Kidney capillary endothelial cell (primary cell): ENCODE measurements around the gene SETD1A.
A peak's percentile ranks its signal among the peaks of the same experiment; 100 is the strongest.

Experiments
- DNase-seq: peaks from one replicate; pipeline ENCODE4 v3.0.0-alpha.2; 2018; ENCODE audit warnings: low spot score

Gene SETD1A

DNA sequence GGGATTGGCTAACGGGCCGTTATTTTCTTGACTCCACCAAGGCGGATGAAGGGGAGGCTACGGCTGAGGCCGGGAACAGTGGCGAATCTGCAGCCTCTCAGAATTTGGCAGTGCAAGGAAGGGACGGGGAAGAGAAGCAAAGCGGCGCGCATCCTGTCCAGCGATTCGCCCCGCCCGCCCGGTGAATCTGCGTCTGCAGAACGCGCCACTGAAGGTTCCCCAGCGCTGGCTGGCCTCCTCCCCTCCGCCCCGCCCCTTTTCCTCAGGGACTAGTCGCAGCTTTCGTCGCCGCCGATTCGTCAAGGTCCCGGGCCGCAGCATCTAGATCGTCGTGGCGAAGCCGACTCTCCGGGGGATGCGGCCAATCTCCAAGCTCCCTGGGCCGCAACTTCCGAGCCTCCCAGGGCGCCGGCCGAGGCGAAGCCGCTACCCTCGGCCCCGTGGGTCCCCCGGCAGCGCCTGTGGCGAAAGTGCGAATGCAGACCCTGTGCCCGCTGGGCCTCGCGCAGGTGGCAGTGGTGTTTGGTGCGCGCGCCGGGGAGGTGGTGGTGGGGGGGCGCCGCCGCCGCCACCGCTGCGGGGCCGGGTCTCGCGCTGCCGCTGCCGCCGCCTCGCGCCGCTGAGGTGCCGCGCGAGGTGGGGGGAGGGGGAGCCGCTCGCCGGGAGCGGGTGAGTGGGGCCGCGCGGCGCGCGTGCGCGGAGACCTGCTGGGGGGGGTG, at the start of gene SETD1A:
Gene SETD1A (plus strand): TSS at position 299 of the 719 bp plus-strand sequence. CDS start 978 bp downstream, outside the sequence.
- peak; percentile 95 for DNase-seq

DNA sequence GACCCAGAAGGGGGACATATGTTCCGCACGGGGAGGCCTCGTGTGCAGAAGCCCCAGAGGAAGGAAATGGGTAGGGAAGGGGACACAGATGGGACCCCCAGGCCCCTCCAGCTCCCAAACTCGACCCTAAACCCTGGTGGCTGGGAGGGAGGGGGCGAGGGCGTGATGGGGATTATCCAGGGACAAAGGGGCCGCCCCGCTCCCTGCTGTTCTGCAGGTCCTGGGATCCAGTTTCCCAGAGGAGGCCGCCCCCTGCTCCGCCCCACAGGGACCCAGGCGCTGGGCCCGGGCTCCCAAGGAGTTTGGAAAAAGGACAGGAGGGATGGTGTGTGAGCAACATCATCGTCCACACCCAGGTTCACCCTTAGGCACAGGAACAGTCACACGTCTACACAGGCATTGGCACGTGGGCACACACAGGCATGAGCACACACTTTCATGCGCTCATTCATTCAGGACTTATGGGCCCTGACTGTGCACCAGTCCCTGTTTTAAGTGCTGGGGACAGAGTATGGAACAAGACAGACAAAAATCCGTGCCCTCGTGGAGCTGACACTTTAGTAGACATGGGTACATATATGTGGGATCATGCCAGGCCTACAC, 47.0 kb upstream of the SETD1A start:
- no peak for DNase-seq

DNA sequence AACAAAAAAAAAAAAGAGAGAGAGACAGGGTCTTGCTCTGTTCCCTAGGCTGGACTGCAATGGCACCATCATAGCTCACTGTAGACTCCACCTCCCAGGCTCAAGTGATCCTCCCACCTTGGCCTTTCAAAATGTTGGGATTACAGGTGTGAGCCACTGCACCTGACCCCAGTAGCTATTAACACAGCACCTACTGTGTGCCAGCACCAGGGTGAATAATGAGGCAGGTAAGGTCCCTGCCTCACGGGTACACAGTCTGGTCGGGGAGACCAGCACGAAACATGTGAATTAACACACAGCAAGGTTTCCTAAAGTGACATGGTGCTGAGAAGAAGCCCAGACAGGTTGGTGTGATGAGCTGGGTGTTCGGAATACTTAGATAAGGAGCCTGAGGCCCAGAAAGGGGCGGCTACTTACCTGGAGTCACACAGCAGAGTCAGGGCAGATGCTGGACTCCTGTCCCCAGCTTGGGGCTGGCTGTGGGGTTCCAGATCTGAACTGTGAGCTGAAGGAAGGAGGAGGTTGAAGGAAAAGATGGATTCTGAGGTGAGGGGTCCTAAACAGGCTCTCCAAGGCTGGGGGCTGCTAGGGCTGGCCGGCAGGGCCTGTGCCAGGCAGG, 44.7 kb upstream of the SETD1A start:
- no peak for DNase-seq

DNA sequence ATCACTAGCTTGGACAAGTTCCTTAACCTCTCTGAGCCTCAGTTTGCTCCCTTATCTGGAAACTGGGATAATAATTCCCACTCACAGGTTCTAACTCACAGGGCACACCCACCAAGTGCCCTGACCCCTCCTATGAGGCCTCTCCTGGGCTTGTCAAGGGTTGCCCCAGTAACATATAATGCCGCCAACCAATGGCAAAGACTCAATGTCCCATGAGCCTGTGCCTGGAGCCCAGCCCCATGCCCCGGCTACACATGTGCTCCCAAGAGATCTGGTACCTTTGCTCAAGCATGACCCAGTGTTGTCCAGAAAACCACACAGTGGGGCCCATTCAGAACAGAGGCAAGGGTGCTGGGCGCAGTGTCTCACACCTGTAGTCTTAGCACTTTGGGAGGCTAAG, 42.7 kb upstream of the SETD1A start:
- no peak for DNase-seq

DNA sequence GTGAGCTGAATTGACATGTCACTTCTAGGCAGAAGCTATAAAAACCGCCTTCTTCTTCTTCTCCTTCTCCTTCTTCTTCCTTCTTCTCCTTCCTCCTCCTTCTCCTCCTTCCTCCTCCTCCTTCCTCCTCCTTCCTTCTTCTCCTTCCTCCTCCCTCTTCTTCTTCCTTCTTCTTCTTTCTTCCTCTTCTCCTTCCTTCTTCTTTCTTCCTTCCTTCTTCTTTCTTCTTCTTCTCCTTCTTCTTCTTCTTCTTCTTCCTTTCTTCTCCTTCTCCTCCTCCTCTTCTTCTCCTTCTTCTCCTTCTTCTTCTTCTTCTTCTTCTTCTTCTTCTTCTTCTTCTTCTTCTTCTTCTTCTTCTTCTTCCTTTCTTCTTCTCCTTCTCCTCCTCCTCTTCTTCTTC, 38.9 kb upstream of the SETD1A start:
- DNase-seq = no peak

DNA sequence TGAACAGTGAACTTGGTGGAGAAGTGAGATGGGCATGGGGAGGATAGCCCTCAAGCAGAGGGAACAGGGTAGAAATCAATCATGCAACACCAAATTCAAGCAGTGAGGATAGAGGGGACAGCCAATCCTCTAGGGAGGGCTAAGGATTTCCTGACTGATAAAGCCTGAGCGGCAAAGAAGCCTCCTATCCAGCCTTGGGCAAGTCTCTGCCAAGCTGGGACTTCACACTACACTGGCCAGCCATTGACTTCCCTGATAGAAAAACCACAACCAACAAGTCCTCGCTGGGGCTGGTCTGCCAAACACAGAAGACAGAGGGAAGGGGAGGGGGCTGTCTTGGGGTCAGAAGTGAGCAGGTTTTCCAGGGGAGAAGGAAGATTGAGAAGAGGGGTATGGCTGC, 36.7 kb upstream of the SETD1A start:
- DNase-seq = no peak

DNA sequence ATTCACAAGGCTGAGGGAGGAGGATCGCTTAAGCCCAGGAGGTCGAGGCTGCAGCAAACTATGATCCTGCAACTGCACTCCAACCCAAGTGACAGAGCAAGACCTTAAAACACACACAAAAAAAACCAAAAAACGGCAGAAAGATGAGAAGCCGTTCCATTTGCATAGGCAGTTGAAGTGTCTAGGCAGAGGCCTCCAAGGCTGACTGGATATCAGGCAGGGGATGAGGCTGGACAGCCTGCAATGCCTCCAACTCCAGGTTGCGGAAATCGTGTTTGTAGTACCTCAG, 36.2 kb upstream of the SETD1A start:
- no peak for DNase-seq

DNA sequence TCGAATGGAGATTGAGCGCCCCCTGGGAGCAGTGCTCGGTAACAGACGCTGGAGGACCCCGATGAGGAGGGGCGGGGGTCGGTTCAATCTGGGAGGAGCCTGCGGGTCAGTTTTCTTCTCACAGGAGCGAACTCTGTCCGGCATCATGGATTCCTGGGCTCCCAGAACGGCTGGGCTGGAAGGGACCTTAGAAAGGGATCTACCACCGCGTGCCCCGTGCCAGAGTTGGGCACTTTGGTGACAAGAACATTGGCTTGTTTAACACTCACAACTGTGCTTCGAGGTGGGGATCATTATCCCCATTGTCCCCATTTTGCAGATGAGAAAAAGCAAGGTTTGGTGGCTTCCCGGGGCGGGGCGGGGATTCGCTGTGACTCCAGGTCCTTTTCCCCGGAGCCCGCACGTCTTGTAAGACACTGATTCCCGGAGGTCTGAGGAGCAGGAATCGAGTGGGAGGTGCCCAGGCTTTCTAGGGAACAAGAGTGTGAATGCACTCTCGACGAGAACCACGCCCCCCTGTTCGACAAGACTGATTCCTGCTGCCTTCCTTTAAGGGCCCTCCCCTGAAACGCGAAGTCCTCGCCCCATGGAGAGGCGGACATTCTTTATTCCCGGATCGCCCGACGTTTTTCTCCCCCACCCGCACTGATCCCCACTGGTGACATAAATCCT, 35.7 kb upstream of the SETD1A start:
- DNase-seq = peak; percentile 80

DNA sequence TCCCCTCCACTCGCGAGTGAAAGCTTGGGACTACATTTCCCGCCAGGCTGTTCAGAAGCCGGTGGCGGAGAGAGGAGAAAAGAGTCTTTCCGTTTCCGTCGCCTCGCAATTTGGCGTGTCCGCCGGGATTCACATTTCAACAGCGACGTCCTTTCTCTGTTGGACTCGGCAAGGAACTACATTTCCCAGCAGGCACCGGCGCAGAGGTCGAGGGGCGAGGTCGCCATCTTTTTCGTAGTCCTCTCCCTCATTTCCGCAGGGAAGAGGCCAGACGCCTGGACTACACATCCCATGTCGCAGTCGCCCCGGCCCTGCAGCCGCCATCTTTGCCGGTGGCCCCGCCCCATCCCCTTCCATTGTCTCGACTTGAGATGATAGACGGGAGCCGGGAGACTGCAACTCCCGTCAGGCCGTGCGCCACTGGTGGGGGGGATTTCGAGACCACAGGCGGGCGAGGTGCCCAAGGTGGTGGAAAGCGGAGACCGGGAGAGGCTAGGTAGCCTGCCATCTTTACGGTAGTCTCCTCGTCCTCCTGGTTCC, 35.1 kb upstream of the SETD1A start:
- DNase-seq = peak; percentile 99

DNA sequence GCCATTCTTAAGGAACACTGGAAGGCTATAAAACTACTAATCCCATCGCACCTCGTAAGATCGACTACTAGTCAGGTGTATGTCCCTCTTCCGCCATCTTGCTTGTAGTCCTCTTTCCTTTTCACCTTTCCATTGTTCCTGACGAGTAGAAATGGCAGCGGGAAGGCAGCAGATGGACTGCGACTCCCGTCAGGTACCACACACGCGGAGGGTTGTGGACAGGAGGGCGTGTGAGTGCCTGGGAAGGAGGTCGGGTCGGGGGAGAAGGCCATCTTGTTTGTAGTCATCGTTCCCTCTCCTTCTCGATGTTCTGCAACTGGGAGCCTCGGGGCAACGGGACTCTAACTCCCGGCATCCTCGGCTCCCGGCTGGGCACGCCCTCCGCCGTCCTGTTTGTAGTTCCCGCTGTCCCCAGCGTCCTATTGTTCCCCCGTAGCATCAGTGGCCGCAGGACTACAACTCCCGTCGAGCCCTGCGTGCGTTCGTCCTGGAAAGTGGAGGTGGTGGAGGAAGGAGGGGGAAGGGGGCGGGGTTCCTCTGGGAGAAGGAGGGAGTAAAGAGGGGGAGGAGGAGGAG, 34.5 kb upstream of the SETD1A start:
- peak; percentile 98 for DNase-seq

DNA sequence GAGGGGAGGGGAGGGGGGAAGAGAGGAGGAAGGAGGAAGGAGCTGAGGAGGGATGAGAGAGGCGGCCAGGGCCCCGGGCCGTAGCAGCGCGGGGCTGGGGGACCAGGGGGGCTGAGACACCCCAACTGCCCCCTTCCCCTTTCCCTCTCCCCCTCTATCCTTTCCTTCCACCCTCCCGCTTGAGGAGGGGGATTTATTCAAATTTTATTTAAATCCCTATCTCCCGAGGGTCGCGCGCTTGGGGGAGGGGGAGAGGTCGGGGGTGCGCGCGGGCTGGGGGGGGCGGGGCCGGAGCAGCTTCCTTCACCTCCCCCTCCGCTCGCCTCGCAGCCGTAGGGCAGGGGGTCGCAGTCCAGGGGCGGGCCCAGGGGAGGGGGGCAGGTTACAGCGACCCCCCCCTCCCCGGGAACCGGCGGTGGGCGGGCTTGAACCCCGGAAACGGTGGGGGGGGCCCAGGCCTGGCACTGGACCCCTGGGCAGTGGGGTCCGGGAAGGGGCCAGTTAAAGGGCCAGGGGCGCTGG, 33.9 kb upstream of the SETD1A start, which contains the start of gene FBXL19:
Gene FBXL19 (plus strand): TSS at position 19 of the 522 bp plus-strand sequence. CDS start 2,183 bp downstream, outside the sequence.
- no peak for DNase-seq

DNA sequence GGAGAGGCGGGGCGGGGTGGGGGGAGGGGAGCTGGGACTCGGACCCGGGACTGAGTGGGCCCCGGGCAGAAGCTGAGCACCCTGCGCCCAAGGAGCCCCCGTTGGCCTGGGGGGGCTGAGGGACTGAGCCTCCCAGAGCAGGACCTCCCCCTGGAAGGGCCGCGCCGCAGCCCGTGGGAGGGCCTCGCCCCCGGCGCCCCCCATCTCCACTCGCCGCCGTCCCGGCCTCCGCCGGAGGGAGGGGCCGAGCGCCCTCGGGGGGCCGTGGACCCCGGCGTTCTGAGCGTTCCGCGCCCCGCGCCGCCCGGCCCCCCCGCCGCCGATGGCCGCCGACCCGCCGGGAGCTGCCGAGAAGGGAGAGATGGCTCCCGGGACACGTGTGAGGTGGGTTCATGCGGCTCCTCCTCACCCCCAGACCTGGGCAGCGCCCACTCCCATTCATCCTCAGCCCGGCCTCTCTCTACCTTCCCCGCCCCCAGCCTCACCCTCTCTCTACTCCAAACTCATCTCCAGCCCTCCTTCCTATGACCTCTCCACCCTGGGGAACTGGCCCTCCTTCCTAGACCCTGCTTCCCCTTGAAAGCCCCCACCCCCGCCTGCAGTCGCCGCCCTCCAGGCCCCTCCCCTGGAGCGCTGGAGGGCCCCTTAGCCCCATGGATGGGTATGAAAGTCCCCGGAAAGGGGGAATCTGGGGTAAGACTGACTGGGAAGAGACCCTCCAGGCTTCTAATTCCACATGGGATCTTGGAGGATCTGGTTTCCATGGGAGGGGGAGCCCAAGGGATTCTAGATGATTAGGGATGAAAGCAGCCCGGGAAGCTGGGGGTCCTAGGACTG, 33.3 kb upstream of the SETD1A start:
- no peak for DNase-seq

DNA sequence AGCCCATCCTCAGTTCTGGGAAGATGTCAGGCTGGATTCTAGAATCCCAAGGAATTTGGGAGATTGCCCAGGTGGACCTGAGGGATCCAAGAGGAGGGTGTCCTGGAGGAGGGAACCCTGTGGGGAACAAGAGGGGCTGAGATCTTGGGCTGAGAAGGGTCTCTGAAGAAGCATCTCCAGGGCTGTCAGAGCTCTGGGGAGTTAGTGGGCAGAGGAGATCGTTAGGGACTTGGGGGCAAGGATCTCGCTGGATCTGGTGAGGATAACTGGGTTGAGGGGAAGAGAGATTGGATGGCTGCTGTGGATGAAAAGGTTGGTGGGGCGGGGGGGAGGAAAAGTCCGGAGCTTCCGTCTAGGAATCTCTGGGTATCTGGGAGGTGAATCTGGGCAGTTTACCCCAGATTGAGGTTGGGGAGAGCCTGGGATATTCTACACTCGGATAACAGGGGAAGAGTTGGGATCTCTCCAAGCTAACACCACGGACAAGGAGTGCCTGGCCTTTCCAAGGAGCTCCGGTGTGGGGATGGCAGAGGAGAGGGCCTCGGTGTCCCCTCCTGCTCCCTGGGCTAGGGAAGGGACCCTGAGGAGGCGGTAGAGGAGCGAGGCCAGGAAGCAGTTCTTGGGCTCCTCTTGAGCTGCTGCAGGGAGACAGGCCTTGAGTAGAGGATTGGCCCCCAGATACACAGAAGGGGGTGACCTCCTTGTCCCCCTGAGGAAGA, 32.5 kb upstream of the SETD1A start:
- no peak for DNase-seq

DNA sequence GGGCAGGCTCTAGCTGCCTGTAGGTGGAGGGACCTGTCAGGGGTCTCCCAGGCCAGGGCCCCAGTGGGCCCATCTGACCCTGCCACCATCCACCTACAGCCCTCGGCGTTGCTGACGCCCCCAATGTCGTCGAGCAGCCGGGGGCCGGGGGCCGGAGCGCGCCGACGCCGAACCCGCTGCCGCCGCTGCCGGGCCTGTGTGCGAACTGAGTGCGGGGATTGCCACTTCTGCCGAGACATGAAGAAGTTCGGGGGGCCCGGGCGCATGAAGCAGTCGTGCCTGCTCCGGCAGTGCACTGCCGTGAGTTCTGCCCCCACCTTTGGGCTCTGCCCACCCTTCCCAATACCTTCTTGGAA, 31.9 kb upstream of the SETD1A start:
- no peak for DNase-seq

DNA sequence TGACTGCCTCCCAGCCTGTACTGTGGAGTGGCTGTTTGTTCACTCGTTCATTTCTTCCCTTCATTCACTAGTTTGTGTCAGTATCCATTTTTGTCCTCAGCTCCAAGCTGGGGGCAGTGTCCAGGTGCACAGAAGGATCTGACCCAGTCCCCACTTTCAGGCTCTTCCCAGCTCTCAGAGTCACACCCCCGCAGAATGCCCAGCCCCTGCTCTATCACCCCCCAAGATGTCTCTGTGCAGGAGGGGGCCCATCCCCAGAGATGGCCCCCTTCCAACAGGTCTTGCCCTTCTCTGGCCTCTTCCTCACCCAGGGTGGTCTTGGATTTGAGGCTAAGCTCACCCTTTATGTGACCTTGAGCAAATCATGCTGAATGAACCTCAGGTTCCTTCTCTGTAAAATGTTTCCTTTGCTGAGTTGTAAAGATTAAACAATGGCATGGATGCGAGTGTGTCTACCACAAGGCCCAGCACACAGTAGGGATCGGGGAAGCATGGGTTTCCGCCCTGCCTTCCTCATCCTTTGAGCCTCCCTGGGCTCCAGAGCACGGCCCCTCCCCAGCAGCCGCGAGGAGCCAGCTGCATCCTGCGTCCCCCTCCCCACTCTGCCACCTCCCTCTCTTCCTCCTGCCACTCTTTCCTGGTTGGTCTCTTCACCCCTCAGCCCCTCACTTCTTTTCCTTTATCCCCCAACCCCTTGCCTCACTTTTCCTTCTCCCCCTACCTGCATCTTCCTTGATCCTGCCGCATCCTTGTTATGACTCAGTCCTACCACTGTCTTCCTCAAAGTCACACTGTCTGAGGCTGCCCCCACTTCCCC, 31.4 kb upstream of the SETD1A start:
- no peak for DNase-seq

DNA sequence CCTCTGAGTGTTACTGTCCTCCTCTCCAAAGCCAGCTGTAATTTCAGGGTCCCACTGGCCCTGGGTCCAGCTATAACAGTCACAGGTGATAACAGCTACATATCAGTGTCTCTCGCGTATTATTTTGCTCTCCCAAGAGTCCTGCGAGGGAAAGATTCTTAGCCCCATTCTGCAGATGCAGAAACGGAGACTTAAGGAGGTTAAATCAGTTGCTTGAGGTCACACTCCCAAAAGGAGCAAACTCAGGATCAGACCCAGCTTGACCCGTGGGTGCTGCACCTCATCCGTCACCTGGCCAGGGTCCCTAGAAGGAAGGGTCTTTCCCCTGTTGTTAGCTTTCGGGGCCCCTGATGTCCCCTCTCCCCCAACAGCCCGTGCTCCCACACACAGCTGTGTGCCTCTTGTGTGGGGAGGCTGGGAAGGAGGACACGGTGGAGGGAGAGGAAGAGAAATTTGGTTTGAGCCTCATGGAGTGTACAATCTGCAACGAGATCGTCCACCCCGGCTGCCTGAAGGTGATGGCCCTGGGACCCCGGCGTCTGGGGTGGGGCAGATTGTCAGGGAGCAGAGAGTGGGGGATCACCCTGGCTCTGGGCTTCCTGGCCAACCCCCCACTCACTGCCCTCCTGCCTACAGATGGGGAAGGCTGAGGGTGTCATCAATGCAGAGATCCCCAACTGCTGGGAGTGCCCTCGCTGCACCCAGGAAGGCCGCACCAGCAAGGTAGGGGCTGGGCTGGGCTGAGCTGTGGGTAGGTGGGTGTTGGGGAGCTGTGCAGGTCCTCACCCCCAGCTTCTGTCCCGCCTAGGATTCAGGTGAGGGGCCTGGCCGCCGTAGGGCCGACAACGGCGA, 30.4 kb upstream of the SETD1A start:
- no peak for DNase-seq

DNA sequence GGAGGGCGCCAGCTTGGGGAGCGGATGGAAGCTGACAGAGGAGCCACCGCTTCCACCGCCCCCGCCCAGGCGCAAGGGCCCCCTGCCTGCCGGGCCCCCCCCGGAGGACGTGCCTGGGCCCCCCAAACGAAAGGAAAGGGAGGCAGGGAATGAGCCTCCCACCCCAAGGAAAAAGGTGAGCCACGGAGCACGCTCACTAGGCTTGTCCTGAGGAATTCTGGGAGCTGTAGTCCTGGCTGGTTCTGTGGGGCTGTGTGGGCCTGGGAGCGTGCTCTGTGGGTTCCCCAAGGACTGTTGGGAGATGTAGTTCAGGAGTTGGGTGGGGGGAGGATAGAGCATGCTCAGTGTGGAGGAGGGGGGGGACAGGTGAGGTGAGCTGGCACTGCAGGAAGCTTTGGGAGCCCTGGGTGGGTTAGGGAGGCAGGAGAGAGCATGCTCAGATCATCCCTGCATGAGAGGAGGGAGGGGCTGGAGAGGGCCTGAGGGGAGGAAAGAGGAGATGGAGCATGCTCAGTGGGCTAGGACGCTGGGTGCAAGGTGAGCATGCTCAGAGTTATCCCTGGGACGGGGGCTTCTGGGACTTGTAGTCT, 29.7 kb upstream of the SETD1A start:
- DNase-seq = no peak

DNA sequence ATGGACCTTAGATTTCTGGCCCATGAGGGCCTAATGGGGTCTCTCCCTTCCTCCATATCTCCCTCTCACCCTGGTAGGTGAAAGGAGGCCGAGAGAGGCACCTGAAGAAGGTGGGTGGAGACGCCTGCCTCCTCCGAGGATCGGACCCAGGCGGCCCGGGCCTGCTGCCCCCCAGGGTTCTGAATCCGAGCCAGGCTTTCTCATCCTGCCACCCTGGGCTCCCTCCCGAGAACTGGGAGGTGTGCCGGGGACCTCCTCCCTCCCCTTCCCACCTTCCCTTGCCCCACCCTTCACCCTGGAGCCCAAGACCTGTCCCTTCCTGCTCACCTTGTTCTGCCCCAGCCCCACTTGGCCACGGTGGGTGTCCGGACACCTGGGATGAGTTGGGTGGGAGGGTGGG, 29.2 kb upstream of the SETD1A start:
- DNase-seq = no peak
